ENCODE measurements around the gene KCNMA1. TPM values are rescaled to one million over a fixed set of nuclear protein-coding genes. Genes with fewer than 3 reads are reported as not detected.

Gene KCNMA1
- polyA plus RNA-seq, 6 donors from 2014 or later: not detected

DNA sequence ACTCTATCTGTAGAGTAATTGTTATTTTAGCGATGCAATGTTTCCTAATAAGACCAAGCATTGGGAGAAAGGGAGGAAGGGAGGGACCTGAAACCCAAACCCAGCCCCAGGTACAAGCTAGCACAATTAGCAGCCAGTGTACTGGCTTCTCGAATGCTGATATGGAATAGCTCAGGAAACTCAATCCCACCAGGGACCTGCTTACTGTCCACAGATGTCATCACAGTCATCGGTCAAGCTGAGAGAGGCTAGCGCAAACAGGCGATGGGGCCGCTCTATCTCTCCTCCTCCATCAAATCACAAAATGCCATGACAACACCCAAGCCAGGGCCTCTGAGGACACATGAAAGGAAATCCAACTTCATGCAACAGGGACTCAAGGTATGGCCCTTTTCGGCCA, 192.1 kb downstream of the KCNMA1 start:
- H3K9me3 Mint-ChIP-seq: no peaks in the 10 kb centered on the region
- ATAC-seq (ENCODE audit: low read depth in 2 of 2) (no peak), DNase-seq (no peak)
- peaks cover 8 to 35% (median 9%) of the 10 kb centered on the region in 3 donors for H3K27me3 Mint-ChIP-seq
- no peak overlapping the region for H3K4me3 Mint-ChIP-seq
- no peaks in the 10 kb centered on the region for H3K4me1 Mint-ChIP-seq
- no peaks in the 10 kb centered on the region for H3K36me3 Mint-ChIP-seq
- H3K27ac Mint-ChIP-seq: no peak overlapping the region

GRCh38 chr10:77444041-77444440, 193.6 kb downstream of the KCNMA1 start:
- Mint-ChIP-seq H3K27me3 (peaks cover 9 to 35% (median 12%) of the 10 kb centered on the region in 3 donors), H3K9me3 (no peaks in the 10 kb centered on the region), H3K4me1 (no peaks in the 10 kb centered on the region), H3K4me3 (no peak overlapping the region), H3K36me3 (no peaks in the 10 kb centered on the region), H3K27ac (no peak overlapping the region)
- DNase-seq: no peak
- no peak for ATAC-seq (ENCODE audit: low read depth in 2 of 2)

DNA sequence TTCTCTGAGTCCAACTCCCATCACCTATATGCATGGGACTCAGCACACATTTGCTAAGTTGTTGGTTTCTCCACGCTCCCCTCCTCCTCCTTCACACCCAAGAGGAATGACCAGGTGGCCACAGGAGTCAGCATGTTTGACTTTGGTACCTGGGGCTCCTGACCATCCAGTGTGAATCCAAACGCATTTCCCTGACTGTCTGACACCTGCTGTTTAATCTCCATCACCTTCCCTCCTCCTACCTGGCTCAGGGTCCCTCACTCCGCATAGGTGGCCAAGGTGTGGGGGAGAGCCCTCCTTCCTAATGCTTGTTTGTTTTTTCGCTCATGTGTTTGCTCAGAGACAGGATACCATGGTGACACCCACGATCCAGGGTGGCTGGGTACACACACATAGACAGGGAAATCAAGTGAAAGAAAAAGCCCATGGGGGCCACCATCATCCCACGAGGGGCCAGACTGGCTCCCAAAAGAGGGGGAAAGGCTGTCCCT, 194.9 kb downstream of the KCNMA1 start:
- no peak for ATAC-seq (ENCODE audit: low read depth in 2 of 2)
- no peak for DNase-seq
- no peaks in the 10 kb centered on the region for H3K36me3 Mint-ChIP-seq
- H3K27ac Mint-ChIP-seq: no peak overlapping the region
- peaks cover 8 to 35% (median 9%) of the 10 kb centered on the region in 3 donors for H3K27me3 Mint-ChIP-seq
- no peaks in the 10 kb centered on the region for H3K4me1 Mint-ChIP-seq
- H3K4me3 Mint-ChIP-seq: no peak overlapping the region
- H3K9me3 Mint-ChIP-seq: no peaks in the 10 kb centered on the region

- no peak for ATAC-seq (ENCODE audit: low read depth in 2 of 2)
- no peak for DNase-seq
- H3K4me1 Mint-ChIP-seq: no peaks in the 10 kb centered on the region
- no peaks in the 10 kb centered on the region for H3K9me3 Mint-ChIP-seq
- H3K27ac Mint-ChIP-seq: no peak overlapping the region
- peaks cover 8 to 26% (median 9%) of the 10 kb centered on the region in 3 donors for H3K27me3 Mint-ChIP-seq
- no peaks in the 10 kb centered on the region for H3K36me3 Mint-ChIP-seq
- no peak overlapping the region for H3K4me3 Mint-ChIP-seq
Measured at GRCh38 chr10:77441353-77442166, 196.0 kb downstream of the KCNMA1 start.

GRCh38 chr10:77436257-77436975, 201.2 kb downstream of the KCNMA1 start:
- no peaks in the 10 kb centered on the region for H3K9me3 Mint-ChIP-seq
- no peaks in the 10 kb centered on the region for H3K4me1 Mint-ChIP-seq
- ATAC-seq (ENCODE audit: low read depth in 2 of 2) (no peak), DNase-seq (no peak)
- peak overlapping the region in 1 of 6 donors; percentile 19 for H3K27ac Mint-ChIP-seq
- no peak overlapping the region for H3K4me3 Mint-ChIP-seq
- H3K27me3 Mint-ChIP-seq: peaks cover 0 to 22% (median 6%) of the 10 kb centered on the region in 3 donors
- H3K36me3 Mint-ChIP-seq: no peaks in the 10 kb centered on the region

DNA sequence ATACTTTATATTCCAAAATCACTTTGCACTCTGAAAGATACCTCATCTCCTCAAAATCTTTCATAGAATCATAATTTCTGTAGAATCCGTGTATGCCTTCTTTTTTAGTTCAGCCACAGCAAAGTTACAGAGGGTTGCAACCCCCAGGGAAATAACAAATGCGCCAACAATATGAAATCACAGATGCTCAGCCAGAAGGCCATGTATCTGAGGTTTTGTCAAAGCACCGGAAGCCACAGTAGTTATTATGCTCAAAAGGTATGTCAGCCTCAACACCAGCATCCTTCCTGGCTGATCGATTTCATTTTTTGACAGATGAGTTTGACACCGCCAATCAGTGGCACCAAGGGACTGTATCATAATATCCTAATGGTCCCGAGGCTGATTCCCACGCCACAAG, 204.1 kb downstream of the KCNMA1 start:
- H3K4me1 Mint-ChIP-seq: no peaks in the 10 kb centered on the region

GRCh38 chr10:77431980-77432797, 205.4 kb downstream of the KCNMA1 start:
- DNase-seq (no peak), ATAC-seq (ENCODE audit: low read depth in 2 of 2) (no peak)
- H3K4me3 Mint-ChIP-seq: no peak overlapping the region
- peaks cover 11 to 17% (median 15%) of the 10 kb centered on the region in 3 donors for H3K27me3 Mint-ChIP-seq
- no peaks in the 10 kb centered on the region for H3K9me3 Mint-ChIP-seq
- H3K27ac Mint-ChIP-seq: no peak overlapping the region
- no peaks in the 10 kb centered on the region for H3K4me1 Mint-ChIP-seq
- H3K36me3 Mint-ChIP-seq: no peaks in the 10 kb centered on the region

More for the DNA sequence above, 204.1 kb downstream of the KCNMA1 start:
- no peak overlapping the region for H3K4me3 Mint-ChIP-seq
- no peaks in the 10 kb centered on the region for H3K9me3 Mint-ChIP-seq
- H3K27ac Mint-ChIP-seq: no peak overlapping the region
- ATAC-seq (ENCODE audit: low read depth in 2 of 2) (no peak), DNase-seq (no peak)
- peaks cover 4 to 14% (median 9%) of the 10 kb centered on the region in 3 donors for H3K27me3 Mint-ChIP-seq
- no peaks in the 10 kb centered on the region for H3K36me3 Mint-ChIP-seq

DNA sequence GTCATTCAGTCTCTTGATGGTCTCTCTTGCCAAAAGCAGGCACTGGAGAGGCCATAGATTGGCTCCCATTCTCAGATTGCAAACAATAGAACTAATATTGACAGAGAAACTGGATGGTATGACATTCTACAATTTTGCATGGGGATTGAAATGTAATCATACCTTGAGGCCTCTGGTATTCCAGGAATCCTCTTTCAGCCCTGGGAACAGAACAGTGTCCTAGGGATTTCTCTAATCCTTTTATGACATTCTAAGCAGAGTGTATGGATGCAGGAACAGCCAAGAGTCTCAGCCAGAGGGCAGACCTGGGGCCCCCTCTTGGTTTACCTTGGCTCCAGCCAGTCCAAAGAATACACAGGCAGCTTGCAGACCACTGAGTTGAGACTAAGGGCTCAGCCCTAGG, 206.4 kb downstream of the KCNMA1 start:
- H3K9me3 Mint-ChIP-seq: no peaks in the 10 kb centered on the region
- no peaks in the 10 kb centered on the region for H3K36me3 Mint-ChIP-seq
- no peaks in the 10 kb centered on the region for H3K4me1 Mint-ChIP-seq
- DNase-seq: no peak
- ATAC-seq (ENCODE audit: low read depth in 2 of 2): no peak
- peaks cover 11 to 17% (median 15%) of the 10 kb centered on the region in 3 donors for H3K27me3 Mint-ChIP-seq
- H3K4me3 Mint-ChIP-seq: no peak overlapping the region
- H3K27ac Mint-ChIP-seq: no peak overlapping the region

GRCh38 chr10:77430530-77430929, 207.1 kb downstream of the KCNMA1 start:
- H3K27ac Mint-ChIP-seq: no peak overlapping the region
- no peak overlapping the region for H3K4me3 Mint-ChIP-seq
- no peak for DNase-seq
- H3K27me3 Mint-ChIP-seq: peaks cover 11 to 17% (median 16%) of the 10 kb centered on the region in 3 donors
- no peaks in the 10 kb centered on the region for H3K36me3 Mint-ChIP-seq
- no peaks in the 10 kb centered on the region for H3K4me1 Mint-ChIP-seq
- ATAC-seq (ENCODE audit: low read depth in 2 of 2): no peak
- no peaks in the 10 kb centered on the region for H3K9me3 Mint-ChIP-seq

DNA sequence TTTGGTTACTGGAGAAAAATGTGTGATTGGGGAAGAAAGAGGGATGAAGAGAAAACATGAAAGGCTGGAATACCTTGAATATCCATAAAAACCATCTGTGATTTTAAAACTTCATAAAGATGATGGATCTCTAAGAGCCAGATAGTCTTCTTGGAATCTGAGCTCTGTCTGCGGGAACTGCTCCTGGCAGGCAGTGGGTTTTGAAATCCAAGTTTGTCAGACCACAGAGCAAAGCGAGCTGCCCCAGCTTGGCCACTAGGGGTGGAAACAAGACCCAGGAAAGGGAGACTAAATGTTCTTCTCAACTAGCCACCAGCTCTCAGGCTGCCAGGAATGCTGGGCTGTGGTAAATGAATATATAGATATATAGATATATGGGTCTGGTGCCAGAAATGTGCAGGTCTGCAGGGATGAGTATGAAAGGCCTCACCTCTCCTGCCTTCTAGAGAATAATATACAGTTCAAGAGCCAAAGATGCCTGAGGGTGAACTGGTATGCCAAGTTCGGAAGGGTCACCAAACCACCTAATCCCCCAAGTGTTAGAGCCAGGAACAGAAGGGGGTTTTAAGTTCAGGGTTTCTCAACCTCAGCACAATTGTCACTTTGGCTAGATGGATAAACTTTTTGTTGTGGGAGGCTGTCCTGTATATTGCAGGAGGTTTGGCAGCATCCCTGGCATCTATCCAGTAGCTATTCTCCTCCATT, 208.8 kb downstream of the KCNMA1 start:
- Mint-ChIP-seq H3K9me3 (no peaks in the 10 kb centered on the region), H3K4me3 (no peak overlapping the region), H3K27ac (no peak overlapping the region), H3K27me3 (peaks cover 11 to 21% (median 14%) of the 10 kb centered on the region in 3 donors), H3K36me3 (no peaks in the 10 kb centered on the region), H3K4me1 (no peaks in the 10 kb centered on the region)
- DNase-seq: no peak
- no peak for ATAC-seq (ENCODE audit: low read depth in 2 of 2)

DNA sequence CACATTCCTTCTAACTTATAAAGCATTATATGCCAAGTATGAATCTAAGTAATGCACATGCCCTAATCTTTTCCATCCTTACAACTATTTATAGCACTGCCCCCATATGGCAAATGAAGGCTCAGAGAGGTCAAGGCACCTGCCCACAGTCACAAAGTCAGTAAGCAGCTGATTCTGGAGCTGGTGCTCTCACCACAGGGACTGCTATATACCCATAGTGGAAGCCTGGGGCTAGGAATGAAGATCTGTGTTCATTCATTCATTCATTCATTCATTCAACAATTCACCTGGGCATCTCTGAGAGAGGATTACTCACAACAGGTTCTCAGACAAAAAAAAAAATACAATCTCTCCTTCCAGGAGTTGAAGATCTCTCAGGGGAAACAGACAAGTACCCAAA, 213.4 kb downstream of the KCNMA1 start:
- ATAC-seq (ENCODE audit: low read depth in 2 of 2) (no peak), DNase-seq (no peak)
- Mint-ChIP-seq H3K9me3 (no peaks in the 10 kb centered on the region), H3K27me3 (peaks cover 7 to 24% (median 17%) of the 10 kb centered on the region in 3 donors), H3K4me1 (no peaks in the 10 kb centered on the region), H3K36me3 (no peaks in the 10 kb centered on the region), H3K27ac (no peak overlapping the region), H3K4me3 (no peak overlapping the region)

DNA sequence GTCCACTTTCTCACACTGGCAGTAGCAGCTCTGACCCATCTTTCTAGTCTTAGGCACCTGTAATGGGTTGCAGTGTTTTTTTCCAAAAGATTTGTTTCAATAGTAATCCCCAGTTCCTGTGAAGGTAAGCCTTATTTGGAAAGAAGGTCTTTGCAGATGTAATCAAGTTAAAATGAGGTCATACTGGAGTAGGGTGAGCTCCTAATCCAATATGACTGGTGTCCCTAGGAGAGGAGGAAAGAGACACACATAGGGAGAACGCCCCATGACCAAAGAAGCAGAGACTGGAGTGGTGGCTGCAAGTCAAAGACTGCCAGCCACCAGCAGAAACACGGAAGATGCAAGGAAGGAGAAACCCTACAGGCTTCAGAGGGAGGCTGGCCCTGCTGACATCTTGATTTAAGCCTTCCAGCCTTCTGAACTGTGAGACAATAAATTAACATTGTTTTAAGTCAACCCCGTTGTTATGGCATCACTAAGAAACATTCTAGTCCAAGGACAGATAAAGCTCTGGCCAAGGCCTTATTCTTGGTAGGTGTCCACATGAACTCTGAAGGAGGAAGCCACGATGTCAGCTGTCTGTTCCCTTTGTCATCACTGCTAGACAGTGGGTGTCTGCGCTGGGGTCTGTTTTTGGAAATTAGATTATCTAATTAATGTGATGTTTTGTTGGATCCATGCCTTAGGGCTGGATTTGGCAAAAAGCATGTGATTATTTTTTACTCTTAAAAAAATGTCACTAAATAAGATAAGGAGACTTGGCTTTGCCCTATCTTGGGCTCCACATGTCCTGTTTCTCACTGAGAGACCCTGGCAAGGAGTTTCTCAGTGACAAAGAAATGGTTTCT, 214.9 kb downstream of the KCNMA1 start:
- no peaks in the 10 kb centered on the region for H3K9me3 Mint-ChIP-seq
- H3K27ac Mint-ChIP-seq: peak overlapping the region in 2 of 6 donors; percentile 23 to 44
- peaks cover 4 to 13% (median 6%) of the 10 kb centered on the region in 3 donors for H3K27me3 Mint-ChIP-seq
- no peak for ATAC-seq (ENCODE audit: low read depth in 2 of 2)
- DNase-seq: no peak
- H3K4me3 Mint-ChIP-seq: no peak overlapping the region
- no peaks in the 10 kb centered on the region for H3K4me1 Mint-ChIP-seq
- no peaks in the 10 kb centered on the region for H3K36me3 Mint-ChIP-seq
